Retina (tissue), 1 donor: ENCODE results near the gene CD22.
"Not testable (repeated sequence)": the region's sequence is repeated elsewhere in the genome, so short reads cannot be mapped to it uniquely, and the experiment has no call there.

Experiments
- DNase-seq: peaks from one replicate; pipeline ENCODE4 v3.0.0-alpha.2; 2016

CD22 gene

GRCh38 chr19:35362261-35363000 lies 33.4 kb downstream of the CD22 start:
- no peak for DNase-seq

- DNase-seq: no peak
These were observed 34.1 kb downstream of the CD22 start for GRCh38 chr19:35363001-35363590.

GRCh38 chr19:35363711-35364425 lies 34.9 kb downstream of the CD22 start:
- DNase-seq: no peak

GRCh38 chr19:35365303-35365702 lies 36.3 kb downstream of the CD22 start:
- no peak for DNase-seq

GRCh38 chr19:35368378-35368777 lies 39.4 kb downstream of the CD22 start:
- no peak for DNase-seq

- no peak for DNase-seq
These were observed 40.5 kb downstream of the CD22 start for GRCh38 chr19:35369522-35369921.

GRCh38 chr19:35370722-35371121 lies 41.7 kb downstream of the CD22 start, which contains the start of gene GPR42:
Gene GPR42, plus strand, starts transcription at chr19:35371068. Its CDS starts 292 bp downstream, at chr19:35371360.
- no peak for DNase-seq

- DNase-seq: no peak
These were observed 44.5 kb downstream of the CD22 start for GRCh38 chr19:35373492-35373891.

- not testable (repeated sequence) for DNase-seq
These were observed 45.0 kb downstream of the CD22 start for GRCh38 chr19:35374031-35374430.

- no peak for DNase-seq
These were observed 46.7 kb downstream of the CD22 start for GRCh38 chr19:35375505-35376307.

- DNase-seq: no peak
These were observed 48.7 kb downstream of the CD22 start for GRCh38 chr19:35377656-35378055.

GRCh38 chr19:35378356-35378755 lies 49.4 kb downstream of the CD22 start:
- no peak for DNase-seq

- DNase-seq: not testable (repeated sequence)
These were observed 50.6 kb downstream of the CD22 start for GRCh38 chr19:35379545-35379944.

GRCh38 chr19:35379992-35380391 lies 51.0 kb downstream of the CD22 start:
- no peak for DNase-seq

GRCh38 chr19:35380450-35381124 lies 51.6 kb downstream of the CD22 start:
- no peak for DNase-seq

- no peak for DNase-seq
These were observed 52.3 kb downstream of the CD22 start for GRCh38 chr19:35381318-35381717.

GRCh38 chr19:35381926-35382325 lies 52.9 kb downstream of the CD22 start:
- no peak for DNase-seq

GRCh38 chr19:35383536-35383935 lies 54.5 kb downstream of the CD22 start:
- DNase-seq: no peak

GRCh38 chr19:35388277-35389054 lies 59.5 kb downstream of the CD22 start:
- no peak for DNase-seq

- no peak for DNase-seq
These were observed 60.3 kb downstream of the CD22 start for GRCh38 chr19:35389192-35389861.
